ENCODE results near the gene IL36RN.

IL36RN gene

DNA sequence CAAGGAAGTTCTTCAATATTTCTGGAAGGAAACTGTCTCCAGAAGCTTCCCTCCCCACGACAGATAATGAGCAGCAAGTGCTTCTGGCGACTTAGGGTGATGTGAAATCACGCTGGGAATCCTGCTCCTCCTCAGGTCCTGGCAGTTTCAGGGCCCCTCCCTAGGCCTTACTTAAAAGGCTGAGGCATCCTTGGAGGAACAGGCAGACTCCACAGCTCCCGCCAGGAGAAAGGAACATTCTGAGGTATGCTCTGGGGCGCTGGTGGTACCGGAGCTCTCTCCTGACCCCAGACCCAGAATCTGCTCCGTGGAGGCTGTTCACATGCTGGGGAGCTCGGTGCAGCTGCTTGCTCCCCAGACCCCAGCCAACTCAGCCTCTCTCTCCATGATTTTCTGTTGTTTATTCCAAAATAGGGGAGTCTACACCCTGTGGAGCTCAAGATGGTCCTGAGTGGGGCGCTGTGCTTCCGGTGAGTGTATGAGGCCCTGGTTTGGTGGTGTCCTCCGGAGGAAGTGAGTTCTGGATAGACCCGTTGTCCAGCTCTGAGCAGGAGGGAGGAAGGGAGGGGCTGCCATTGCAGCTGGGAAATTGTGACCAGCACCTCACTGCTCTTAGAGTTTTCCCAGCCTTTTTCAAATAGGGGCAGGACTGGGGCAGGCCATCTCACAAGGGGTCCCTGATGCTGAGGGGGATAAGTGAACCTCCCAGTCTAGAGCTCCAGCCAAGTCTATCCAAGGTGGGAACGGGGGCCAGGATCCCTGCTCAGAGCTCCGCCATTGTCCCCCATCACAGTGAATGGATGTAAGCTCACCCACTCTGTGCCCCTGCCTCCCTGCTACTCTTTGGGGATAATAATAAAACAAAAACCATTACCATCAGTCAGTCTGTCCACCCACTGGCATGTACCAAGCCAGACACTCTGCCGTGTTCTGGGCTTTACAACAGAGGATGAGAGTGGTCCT lies at the start of gene IL36RN:
TSS of gene IL36RN (plus strand) at position 201 of the 963 bp plus-strand sequence. CDS start at position 442, 241 bp downstream.
- no peak for DNase-seq (ENCODE audit: low spot score)

- DNase-seq (ENCODE audit: low spot score), result no peak
Observed at GRCh38 chr2:113009622-113010021, 49.4 kb upstream of the IL36RN start.

GRCh38 chr2:113010088-113010487 lies 48.9 kb upstream of the IL36RN start:
- no peak for DNase-seq (ENCODE audit: low spot score)

- DNase-seq (ENCODE audit: low spot score), result no peak
Observed at GRCh38 chr2:113011108-113011507, 47.9 kb upstream of the IL36RN start.

DNA sequence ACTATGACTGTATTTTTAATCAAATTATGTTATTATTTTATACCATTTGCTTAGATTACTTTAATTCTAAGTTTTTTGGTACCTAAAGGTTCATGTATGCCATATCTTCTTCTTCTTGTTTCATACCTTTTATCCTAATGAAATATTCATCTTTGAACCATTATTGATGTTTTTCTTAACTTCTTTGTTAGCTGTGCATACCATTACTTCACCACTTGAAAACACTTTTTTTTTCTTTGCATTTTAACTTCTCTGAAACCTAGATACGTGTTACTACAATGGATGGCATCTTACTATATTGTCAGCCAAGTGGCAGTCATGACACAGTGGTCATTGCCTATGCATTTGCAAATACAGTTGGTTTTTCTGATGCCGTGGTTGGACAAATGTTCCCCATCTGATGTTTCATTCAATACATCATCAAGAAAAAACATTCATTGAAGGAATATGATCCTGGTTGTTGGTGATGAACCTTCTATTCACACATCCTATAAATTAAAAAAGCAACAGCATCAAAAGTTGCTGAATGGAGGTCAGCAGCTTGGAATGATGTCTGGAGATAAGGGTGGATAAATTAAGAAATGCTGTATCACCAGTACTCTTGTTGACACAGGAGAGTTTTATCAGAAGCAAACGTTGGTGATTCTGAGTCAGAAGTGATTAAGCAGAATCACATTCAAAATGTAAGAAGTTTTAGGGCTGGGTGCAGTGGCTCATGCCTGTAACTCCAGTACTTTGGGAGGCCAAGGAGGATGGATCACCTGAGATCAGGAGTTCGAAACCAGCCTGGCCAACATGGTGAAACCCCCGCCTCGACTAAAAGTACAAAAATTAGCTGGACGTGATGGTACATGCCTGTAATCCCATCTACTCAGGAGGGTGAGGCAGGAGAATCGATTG lies 46.3 kb upstream of the IL36RN start:
- no peak for DNase-seq (ENCODE audit: low spot score)

- no peak for DNase-seq (ENCODE audit: low spot score)
Observed at GRCh38 chr2:113013336-113013661, 45.7 kb upstream of the IL36RN start.

DNA sequence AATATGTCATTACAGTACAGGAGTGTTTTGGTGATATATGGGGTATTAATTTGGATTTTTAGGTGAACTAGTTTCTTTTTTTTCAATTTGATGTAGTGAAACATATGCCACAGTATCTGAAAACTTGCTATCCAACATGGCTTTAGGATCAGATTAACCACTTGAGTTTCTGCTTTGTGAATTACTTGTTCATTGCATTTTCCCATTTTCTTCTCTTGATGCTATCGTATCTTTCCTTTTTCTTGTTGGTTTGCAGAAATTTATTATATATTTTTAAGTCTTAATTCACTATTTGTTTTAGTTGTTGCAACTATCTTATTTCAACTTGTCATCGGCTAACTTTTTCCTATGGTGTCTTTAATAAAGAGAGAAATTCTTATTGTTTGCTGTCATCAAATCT lies 44.9 kb upstream of the IL36RN start:
- DNase-seq (ENCODE audit: low spot score), result no peak

GRCh38 chr2:113015042-113015441 lies 44.0 kb upstream of the IL36RN start:
- no peak for DNase-seq (ENCODE audit: low spot score)

GRCh38 chr2:113015655-113016054 lies 43.3 kb upstream of the IL36RN start:
- DNase-seq (ENCODE audit: low spot score), result no peak

DNA sequence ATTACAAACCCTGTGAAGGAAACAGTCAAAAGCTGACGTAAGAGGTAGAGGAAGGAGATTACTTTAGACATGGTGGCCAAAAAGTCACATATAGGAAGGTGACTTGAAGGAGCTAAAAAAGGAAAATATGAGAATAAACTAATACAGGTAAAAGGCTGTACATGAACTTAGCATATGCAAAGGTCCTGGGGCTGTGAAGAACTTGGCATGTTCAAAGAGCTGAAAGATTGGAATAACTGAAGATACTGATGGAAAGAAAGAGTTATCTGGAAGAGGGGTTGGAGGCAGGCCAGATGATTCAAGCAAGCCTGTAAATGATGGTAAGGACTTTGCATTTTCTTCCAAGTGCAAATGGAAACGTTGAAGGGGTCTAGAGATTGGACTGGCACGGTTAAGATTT lies 40.5 kb upstream of the IL36RN start:
- DNase-seq (ENCODE audit: low spot score), result no peak

- no peak for DNase-seq (ENCODE audit: low spot score)
Observed at GRCh38 chr2:113021312-113021711, 37.7 kb upstream of the IL36RN start.

- DNase-seq (ENCODE audit: low spot score), result no peak
Observed at GRCh38 chr2:113024764-113025163, 34.2 kb upstream of the IL36RN start.

- DNase-seq (ENCODE audit: low spot score), result no peak
Observed at GRCh38 chr2:113025737-113026136, 33.3 kb upstream of the IL36RN start.

- DNase-seq (ENCODE audit: low spot score), result no peak
Observed at GRCh38 chr2:113027691-113028090, 31.3 kb upstream of the IL36RN start.

DNA sequence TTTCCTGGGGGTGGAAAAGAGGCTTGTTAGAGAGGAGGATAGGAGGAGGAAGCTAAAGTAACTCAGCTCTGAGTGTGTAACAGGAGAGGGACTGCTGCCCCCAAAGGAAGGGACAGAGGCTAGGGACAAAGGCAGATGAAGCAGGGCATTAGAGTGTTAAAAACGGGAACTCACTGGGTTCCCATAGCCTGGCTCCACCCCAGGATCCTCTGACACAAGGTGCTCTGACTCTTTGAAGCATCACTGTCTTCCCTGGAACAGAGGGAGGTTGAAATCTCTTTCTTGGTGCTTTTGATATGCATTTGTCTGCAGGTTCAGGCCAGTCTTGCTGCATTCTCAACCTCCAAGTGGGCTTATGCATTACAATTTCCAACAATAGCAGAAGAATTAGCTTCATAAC lies 30.9 kb upstream of the IL36RN start:
- no peak for DNase-seq (ENCODE audit: low spot score)

DNA sequence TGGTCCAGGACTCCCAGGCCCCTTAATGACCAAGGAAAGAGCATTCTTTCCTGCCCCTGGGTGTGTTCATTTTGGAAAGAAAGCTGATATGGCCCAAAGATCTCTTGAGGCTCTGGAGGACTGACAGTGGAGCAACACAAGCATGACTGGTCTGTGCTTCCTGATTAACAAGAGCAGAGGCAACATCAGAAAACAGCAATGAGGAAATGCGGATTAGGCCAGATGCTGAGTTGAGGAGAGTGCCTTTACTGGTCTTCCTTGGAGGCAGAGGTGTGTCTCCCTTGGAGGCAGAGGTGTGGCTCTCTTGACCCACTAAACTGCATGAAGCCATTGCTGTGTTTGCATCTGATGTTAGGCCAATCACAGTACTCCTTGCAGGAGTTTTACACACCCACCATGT lies 26.3 kb upstream of the IL36RN start:
- no peak for DNase-seq (ENCODE audit: low spot score)

DNA sequence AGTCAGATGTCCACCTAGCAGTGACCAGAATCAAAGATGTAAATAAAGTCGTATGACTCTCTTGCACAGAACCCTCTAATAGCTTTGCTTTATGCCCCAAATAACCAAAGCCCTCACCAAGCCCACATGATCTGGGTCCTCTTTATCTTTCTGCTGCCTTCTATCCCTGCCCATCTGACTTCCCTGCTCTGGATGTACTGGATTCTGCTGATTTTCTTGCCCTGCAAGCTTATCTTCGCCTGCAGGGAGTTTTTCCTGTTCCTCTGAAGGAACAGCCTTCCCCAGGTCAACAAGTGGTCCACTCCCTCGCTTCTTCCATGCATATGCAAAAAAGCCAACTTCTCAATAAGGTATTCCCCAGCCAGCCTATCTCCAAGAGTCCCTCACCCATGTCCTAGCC lies 25.0 kb upstream of the IL36RN start:
- DNase-seq (ENCODE audit: low spot score), result no peak

DNA sequence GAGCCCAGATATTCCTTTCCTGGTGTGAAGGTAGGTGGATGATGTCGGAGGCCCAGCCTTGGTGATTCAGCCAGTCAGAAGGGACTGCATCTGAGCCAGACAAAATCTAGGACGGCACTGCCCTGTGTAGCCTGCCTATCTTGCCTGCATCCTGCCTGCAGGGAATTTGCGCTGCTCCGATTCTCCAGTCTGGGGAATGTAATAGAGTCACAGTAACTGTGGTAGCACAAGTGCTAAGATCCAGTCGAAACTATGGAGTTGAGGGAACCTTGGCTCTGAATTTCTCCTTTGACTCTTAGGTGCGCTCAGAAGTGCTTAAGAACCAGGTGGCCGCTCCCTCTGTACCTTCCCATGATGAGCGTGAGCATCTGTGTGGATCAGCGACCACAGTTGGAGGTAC lies 22.2 kb upstream of the IL36RN start:
- DNase-seq (ENCODE audit: low spot score), result no peak

DNA sequence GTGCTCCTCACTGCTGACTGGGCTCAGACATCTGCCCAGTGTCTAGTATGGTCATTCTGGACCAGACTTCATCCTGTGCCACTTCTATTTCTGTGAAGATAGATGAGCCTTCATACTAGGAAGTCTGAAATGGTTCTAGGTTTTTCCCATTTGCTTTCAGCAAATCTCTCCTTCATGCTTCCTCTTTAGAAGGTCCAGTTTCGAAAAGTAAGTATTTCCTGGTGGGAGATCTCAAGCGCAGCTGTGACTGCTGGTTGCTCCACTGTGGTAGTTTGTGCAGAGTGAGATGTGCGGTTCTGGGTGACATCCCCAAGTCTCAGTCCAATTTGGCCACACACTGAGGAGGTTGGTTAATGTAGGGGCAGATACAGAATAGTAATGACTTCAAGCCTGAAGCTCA lies 20.7 kb upstream of the IL36RN start:
- DNase-seq (ENCODE audit: low spot score), result no peak

GRCh38 chr2:113039158-113039557 lies 19.8 kb upstream of the IL36RN start:
- no peak for DNase-seq (ENCODE audit: low spot score)

DNA sequence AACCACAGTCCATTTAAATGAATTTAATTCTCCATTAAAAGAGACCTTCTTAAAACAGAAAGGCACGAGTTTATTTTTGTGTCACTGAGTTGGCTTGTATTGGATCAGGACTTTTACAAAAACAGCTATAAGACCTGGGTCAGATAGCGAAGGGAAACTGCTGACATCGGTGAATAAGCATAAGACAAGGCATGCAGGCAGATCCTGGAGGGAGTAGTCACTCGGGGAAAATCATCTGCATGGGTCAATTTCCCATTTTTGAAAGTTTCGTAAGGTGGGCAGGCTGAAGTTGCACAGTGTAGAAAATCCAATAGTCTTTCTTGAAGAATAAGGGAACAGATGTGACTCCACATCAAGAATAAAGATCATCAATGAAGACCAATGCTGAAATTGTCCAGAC lies 19.3 kb upstream of the IL36RN start:
- no peak for DNase-seq (ENCODE audit: low spot score)

- no peak for DNase-seq (ENCODE audit: low spot score)
Observed at GRCh38 chr2:113041871-113042270, 17.1 kb upstream of the IL36RN start.

GRCh38 chr2:113046465-113046864 lies 12.5 kb upstream of the IL36RN start:
- no peak for DNase-seq (ENCODE audit: low spot score)

Measured in CD4-positive, alpha-beta T cell treated with Interleukin-2 at 100 ng/mL for 4 hours (primary cell).